GOT3 (cell line): ENCODE results near the gene FAM50B.

Source experiments
- DNase-seq: peaks from one replicate; lab custom pipeline; 2025; ENCODE audit warnings: mixed read lengths; lab: John Stamatoyannopoulos, UW

FAM50B gene, protein sequence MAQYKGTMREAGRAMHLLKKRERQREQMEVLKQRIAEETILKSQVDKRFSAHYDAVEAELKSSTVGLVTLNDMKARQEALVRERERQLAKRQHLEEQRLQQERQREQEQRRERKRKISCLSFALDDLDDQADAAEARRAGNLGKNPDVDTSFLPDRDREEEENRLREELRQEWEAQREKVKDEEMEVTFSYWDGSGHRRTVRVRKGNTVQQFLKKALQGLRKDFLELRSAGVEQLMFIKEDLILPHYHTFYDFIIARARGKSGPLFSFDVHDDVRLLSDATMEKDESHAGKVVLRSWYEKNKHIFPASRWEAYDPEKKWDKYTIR

DNA sequence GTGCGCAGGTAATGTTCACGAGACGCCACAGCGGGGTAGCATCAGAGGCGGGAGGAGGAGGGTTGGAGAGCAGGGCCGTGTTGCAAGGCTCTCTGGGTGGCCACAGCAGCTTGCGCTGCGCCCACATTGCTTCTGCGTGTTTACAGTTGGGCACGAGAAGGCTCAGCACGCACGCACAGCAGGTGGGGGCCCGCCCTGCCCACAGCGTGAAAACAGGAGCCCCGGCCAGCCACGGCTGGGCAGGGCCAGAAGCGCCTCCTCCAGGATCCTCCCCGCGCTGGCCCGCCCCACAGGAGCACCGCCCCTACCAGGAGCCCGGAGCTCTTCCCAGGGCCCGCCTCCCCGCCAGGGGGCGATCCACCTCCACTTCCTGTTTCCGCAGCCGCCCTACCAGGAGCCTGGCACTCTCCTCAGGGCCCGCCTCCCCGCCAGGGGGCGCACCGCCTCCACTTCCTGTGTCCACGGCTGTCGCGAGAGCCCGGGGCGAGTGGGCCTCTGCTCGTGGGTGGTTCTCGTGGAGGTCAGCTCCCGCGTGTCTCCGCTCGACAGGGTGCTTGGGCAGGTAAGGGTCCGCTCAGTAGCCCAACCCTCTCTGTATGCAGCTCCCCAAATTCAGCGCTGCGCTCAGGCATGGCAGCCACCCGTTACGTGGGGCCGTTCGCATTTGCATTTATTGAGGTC lies at the start of gene FAM50B:
FAM50B (plus strand) TSS at position 449 of the 681 bp plus-strand sequence. CDS start 439 bp downstream, outside the sequence.
- DNase-seq = peak; percentile 73

DNA sequence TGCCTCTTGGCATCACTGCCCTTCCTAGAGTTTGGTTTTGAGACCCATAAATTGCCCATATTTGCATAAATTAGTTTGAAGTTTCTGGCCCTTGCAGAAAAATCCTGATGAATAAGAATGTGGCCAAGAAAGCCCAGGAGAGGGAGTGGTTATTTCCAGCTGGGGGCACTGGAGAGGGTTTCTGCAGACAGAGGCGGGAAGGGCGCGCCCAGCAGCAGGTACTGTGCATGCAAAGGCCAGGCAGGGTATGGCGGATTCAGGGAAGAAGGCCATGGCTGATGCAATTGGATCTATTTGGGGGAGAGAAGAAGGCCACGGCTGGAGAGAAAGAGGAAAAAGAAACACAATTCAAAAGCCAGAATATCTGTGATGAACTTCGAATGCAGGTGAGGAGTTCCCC lies 49.5 kb upstream of the FAM50B start:
- DNase-seq = no peak

DNA sequence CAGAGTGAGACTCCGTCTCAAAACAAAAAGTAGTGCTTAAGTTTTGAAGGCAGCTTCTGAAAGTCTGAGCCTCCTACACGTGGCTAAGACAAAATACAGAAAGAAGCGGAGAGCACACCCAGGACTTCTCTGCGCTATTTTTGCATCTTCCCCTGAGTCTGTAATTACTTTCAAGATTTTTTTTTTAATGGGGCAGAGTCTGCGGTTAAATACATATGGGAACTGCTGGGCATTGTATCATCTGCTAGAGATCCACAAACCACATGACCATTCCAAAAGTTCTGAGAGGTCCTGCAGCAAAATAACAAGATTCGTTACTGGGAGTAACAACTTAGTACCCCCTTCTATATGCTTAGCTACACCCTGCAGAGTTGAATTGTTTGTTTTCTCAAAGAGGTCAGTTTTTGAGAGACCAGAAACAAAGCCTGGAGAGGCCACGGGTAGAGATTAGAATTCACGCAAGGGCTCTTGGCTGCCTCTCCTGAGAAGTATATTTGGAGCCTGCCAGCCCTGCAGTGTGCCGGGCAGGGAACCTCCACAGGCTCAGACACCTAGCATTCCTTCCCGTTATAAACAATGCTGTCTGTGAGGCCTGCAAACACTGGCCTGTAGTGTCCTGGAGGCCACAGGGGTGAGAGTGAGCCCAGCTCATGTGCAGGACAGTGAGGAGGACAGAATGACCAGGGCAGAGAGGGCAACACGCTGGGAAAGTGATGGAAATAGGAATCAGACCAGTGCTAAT lies 48.2 kb upstream of the FAM50B start:
- DNase-seq = no peak

GRCh38 chr6:3801960-3802359 lies 47.2 kb upstream of the FAM50B start:
- no peak for DNase-seq

DNA sequence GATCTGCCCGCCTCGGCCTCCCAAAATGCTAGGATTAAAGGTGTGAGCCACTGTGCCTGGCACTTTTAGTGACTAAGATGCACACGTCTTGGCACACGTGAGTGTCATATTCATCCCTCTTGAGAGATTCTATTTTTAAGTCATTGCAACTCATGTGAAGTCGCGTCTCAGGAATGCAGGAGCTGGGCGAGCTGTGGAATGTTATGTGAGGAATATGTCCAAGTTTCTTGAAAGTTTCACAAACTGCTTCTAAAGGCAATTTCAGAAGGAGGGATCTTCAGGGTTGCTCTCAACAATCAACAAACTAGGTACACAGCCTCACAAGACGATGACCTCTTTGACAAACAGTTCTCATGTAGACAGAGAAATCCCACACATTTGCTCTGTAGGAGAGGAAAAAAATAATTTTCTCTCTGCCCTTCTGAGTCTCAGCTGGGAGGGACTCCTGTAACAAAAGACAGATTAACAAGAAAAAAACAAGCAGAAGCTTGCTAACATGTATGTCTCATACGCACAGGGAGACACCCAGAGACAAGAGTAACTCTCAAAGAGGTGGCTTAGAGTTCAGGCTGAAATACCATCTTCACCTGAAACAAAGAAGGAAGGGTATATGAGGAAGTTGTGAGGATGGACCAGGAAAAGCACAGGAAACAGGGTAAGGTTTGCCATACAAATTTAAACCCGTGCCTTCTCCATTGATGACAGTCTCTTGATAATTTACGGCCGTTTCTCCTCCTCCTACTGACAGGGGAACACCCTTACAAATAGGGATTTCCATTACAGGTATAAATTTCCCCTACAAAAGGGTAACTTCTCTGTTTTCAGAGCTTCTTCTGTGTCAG lies 45.3 kb upstream of the FAM50B start:
- peak; percentile 4 for DNase-seq

GRCh38 chr6:3804964-3805363 lies 44.2 kb upstream of the FAM50B start:
- DNase-seq = no peak

DNA sequence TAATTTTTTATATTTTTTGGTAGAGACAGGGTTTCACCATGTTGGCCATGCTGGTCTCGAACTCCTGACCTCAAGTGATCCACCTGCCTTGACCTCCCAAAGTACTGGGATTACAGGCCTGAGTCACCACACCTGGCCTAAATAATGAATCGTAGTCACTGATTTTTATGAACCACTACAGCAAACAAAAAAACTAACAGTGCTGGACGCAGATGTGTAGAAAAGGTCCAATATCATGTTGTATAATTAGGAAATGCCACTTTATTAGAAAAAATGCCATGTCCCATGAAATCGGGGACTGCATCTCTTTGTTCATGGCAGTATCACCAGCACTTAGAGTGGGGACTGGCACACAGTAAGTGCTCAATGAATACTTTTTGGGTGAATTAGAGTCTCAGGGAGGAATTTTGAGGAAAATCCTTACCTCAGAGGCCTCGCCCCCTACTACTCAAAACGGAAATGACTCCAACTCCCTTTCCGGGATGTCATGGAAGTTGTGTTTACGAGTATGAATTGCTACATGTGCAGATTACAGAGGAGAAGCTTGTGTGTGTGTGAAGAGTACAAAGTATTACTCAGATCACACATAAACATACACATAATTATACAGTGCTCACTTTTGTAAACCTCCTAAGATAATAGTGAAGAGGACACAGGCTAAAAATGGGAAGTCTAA lies 43.6 kb upstream of the FAM50B start:
- DNase-seq = no peak

GRCh38 chr6:3806169-3806922 lies 42.8 kb upstream of the FAM50B start:
- no peak for DNase-seq

GRCh38 chr6:3808199-3808598 lies 41.0 kb upstream of the FAM50B start:
- no peak for DNase-seq

- peak; percentile 61 for DNase-seq
These were observed 40.2 kb upstream of the FAM50B start for GRCh38 chr6:3808759-3809514.

DNA sequence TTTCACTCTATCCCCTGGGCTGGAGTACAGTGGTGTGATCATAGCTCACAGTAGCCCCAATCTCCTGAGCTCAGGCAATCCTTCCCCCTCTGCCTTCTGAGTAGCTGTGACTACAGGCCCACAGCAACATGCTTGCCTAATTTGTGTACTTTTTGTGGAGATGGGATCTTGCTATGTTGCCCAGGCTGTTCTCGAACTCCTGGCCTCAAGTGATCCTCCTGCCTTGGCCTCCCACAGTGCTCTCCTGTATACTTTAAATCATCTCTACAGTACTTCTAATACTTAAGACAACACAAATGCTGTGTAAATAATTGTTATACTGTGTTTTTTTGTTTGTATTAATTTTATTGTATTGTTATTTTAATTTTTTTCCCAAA lies 39.7 kb upstream of the FAM50B start:
- DNase-seq = no peak

GRCh38 chr6:3809982-3810381 lies 39.2 kb upstream of the FAM50B start:
- no peak for DNase-seq

DNA sequence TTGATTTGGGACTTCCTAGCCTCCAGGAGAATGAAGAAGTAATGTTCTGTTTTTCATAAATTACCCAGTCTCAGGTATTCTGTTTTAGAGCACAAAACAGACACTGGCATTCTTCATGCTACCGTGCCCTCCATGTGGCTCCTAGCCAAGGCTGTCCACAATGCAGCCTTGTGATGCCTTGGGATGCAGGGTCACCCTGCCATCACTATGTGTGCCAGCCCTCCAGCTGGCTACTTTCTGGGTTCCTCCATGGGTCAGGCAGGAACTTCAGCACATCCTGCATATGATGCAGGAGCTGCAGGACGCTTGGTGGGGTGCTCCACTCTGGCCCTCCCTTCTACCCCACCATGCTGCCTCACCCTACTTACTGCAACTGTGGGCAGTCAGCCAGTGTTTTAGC lies 38.0 kb upstream of the FAM50B start:
- no peak for DNase-seq

GRCh38 chr6:3812596-3812995 lies 36.6 kb upstream of the FAM50B start:
- no peak for DNase-seq

- DNase-seq = no peak
These were observed 35.9 kb upstream of the FAM50B start for GRCh38 chr6:3813150-3813780.

DNA sequence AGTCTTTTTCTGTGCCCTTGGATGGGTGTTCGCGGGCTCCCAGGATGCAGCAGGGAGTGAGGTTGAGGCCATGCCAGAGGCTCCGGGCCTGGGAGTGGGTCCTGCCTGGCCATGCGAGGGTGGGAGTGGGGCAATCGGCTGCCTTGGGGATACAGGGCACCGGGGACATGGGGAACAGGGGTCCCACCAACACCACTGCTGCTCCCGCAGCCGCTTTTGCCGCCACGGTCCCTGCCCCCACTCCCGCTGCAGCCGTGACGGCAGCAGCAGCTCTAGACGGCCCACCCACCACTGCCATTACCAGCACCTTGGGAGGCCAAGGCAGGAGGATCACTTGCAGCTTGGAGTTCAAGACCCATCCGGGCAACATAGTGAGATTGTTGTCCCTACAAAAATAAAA lies 35.3 kb upstream of the FAM50B start:
- no peak for DNase-seq

GRCh38 chr6:3814539-3814938 lies 34.6 kb upstream of the FAM50B start:
- DNase-seq = no peak

DNA sequence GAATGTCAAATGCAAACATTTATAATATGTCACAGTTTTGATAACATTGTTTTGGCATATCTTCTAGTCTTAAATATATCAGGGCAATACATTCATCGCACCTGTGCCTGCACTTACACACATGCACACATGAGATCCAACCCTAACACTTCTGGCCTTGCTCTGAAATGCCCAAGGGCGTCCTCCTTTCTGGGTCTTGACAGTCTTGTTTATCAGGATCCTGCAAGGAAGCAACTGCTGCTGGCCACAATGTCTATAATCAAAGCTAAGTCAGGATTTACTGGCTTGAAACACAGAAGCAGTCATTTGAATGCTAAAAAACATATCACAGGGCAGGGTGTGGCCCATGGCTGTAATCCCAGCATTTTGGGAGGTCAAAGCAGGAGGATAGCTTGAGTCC lies 32.9 kb upstream of the FAM50B start:
- no peak for DNase-seq
